NCI-H2029 treated with DMSO at 0.1 percent for 48 hours (cell line): ENCODE data around the gene EMX1.

Experiments
- DNase-seq: peaks from one replicate; lab custom pipeline; 2025; lab: John Stamatoyannopoulos, UW

Gene EMX1

DNA sequence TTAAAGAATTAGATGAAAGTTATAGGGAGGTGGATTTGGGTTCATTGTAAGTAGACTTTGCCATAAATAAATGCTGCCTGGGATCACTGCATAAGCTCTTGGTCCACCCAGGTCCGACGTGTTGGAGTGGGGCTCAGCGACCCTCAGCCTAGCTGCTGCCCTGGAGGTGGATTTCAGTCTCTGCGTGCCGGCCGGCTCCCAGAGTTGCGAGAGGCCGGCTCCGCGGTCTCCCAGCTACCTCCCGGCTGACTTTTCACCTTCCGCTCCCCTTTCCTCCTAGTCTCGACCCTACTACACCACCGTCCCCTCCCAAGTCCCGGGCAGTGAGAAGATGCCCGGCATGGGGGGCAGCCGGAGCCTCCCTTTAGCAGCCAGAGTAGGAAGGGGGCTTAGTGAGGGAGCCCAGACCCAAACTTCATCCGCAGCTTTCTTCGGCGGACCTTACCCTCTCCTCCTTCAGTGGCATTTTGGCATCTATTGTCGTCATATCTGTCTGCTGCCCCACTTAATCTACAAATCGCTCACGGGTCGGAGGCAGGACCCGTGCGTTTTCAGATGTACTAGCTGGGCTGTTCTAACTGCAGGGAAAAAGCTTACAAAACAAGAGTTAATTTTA lies 8.1 kb downstream of the EMX1 start:
- no peak for DNase-seq

DNA sequence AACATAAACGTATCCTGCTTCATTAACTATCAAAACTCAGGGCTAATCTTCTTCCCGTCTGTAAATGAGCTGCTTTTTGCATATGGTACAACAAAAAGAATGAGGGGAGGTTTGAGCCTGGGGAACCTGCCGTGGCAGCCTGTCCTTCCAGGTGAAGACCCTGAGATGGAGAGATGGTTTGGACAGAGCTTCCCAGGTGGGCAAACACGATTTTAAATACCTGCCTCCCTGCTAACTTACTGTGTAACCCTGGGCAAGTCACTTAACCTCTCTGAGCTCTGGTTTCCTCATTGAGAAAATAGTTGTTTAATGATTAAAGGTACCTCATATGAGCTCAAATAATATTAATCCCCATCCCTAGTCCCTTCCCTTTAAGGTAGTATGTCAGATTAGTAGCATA lies 9.0 kb downstream of the EMX1 start:
- DNase-seq = no peak

DNA sequence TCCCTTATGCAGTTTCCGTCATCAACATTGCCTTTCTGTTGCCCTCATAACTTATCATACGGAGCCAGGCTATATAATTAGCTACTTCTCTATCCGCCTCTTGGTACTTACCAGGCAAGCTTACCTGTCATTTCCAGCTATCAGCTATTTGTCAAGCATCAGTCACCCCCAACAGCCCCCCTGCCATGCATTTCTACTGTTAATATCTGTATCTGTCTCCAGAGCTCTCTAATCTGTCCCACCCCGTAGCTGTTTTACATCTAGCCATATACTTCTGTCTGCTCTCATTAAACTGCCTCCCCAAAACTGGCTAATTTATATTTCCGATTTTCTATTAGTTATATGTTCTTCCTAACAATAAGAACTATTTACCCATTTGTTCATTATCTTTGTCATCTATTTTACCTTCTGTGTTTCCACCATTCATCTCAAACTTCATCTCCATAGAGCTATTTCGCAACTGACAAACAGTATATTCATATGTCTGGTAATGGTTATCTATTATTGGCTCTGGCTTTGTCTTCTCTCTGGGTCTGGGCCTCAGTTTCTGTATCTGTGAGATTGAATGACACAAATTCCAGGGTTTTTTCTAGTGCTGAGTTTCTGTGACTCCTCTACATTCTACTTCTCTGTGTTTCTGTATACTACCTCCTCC lies 9.6 kb downstream of the EMX1 start:
- DNase-seq = no peak

DNA sequence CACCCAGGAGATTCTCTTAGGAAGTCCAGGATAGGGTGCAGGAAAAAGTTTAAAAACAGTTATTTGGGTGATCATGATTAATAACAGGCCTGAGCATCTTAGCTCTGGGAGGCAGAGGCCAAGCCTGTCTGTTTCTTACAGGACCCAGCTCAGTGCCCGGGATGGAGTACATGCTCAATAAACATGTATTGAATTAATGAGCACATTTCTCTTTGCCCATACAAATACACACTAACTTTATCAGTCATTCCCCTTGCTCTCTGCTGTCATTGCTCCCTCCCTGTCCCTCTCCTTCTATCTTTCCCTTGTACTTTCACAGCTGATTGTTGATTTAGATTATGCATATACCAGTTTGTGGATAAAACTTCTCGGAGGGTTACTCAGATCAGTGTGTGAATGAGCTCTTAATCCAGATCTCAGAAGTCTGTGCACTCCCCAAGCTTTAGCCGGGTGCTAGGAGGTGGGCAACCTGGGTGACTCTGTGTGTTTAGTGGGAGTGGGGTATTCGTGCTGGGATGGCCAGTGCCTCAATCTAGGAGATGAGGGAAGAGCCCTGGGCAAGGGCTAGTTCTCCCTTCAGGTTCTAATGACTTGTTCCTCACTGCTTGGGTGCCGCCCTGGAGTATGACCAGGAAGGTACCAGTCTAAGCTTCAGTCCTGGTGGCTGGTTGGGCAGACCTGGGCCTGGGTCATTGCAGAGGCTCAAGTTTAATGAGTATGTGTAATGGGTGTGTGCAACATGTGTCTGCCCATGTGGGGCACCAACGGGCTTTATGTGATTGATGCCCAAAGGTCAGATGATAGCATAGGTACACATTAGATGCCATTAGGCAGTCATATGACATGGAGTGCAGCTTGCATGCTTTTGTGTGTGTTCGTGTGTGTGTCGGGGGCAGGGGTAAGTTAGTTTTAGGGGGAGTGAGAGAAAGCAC lies 10.6 kb downstream of the EMX1 start:
- DNase-seq = no peak

DNA sequence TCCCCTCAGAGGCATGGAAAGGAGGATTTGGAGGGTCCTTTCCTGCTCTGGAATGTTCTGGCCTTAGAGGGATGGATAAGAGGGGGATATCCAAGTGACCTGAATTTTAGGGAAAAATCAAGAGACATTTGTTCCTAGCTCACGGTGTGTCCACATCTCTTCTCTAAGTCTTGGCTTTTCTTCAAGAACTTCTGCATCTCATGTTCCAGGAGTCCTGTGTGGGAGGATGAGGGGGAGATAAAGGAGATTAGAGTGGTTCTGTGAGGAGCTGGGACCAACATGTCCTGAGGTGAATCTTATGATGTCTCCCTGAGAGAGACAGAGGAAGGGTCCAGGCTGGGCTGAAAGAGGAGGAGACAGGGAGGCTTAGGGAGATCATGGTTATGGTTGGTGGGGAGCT lies 11.7 kb downstream of the EMX1 start:
- no peak for DNase-seq

DNA sequence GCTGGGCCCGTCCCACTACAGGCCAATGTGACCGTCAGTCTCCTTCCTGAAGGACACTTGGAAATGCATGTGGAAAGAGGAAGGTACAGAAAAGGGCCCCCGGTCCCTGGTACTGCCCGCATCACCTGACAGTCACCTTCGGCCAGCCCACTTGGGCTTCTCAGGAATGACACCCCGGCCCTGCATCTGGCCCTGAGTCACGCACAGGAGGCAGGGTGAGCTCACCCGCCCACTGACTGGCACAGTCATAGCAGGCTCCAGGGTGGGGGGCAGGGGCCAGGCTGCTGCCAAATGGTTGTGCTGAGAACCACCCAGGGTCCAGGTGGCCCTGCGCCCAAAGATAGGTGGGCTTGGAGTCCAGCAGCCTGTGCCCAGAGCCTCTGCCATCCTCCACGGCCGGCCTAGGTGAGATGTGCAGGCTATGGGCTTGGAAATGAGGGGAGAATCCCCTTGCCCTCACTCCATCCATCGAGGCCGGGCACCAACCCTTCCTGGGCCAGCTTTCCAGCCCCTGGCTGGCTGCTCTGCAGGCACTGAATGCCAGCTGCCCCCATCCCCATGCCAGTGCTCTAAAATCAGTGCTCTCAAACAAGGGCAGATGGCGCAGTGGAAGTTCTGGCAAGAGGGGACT lies 14.1 kb downstream of the EMX1 start:
- no peak for DNase-seq

DNA sequence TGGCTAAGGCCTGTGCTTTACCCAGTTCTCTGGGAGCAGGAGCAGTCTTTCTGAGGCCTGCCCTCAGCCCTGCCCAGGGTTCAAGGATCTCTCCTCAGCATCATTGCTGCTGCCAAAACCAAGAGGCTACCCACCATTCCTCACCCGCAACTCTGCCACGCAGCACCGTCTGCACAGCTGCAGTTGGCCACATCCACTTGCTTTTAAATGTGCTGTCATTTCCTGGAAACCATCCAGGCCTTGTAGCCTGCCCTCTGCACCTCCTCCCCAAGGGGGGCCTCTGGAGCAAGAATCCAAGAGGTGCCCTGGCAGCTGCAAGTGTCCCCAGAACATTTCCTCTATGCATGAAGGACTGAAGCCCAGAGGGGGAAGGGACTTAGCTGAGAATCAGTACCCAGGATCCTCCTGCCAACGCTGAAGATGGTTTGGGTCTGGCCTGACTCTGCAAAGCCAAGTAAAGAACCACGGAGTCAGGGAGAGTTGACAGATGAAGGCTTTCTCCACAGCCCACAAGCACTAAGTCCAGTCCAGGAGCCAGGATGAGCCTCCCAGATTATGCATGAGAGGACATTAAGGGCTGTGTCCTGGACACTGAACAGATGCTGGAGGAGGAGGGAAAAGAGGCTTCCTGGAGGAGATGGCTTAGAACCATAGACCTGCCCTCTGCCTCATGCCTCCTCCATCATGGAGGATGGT lies 14.9 kb downstream of the EMX1 start:
- DNase-seq = no peak

DNA sequence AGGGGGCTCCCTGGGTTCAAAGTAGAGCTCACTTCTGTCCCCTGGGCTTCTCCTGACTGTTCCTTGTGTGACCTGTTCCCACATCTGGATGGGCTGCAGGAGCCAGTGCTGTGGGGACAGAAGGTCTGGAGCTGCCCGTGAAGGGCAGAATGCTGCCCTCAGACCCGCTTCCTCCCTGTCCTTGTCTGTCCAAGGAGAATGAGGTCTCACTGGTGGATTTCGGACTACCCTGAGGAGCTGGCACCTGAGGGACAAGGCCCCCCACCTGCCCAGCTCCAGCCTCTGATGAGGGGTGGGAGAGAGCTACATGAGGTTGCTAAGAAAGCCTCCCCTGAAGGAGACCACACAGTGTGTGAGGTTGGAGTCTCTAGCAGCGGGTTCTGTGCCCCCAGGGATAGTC lies 15.5 kb downstream of the EMX1 start:
- DNase-seq = no peak

DNA sequence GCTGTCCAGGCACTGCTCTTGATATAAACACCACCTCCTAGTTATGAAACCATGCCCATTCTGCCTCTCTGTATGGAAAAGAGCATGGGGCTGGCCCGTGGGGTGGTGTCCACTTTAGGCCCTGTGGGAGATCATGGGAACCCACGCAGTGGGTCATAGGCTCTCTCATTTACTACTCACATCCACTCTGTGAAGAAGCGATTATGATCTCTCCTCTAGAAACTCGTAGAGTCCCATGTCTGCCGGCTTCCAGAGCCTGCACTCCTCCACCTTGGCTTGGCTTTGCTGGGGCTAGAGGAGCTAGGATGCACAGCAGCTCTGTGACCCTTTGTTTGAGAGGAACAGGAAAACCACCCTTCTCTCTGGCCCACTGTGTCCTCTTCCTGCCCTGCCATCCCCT lies 15.9 kb downstream of the EMX1 start:
- no peak for DNase-seq

DNA sequence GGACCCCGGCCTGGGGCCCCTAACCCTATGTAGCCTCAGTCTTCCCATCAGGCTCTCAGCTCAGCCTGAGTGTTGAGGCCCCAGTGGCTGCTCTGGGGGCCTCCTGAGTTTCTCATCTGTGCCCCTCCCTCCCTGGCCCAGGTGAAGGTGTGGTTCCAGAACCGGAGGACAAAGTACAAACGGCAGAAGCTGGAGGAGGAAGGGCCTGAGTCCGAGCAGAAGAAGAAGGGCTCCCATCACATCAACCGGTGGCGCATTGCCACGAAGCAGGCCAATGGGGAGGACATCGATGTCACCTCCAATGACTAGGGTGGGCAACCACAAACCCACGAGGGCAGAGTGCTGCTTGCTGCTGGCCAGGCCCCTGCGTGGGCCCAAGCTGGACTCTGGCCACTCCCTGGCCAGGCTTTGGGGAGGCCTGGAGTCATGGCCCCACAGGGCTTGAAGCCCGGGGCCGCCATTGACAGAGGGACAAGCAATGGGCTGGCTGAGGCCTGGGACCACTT lies 16.4 kb downstream of the EMX1 start:
- no peak for DNase-seq

DNA sequence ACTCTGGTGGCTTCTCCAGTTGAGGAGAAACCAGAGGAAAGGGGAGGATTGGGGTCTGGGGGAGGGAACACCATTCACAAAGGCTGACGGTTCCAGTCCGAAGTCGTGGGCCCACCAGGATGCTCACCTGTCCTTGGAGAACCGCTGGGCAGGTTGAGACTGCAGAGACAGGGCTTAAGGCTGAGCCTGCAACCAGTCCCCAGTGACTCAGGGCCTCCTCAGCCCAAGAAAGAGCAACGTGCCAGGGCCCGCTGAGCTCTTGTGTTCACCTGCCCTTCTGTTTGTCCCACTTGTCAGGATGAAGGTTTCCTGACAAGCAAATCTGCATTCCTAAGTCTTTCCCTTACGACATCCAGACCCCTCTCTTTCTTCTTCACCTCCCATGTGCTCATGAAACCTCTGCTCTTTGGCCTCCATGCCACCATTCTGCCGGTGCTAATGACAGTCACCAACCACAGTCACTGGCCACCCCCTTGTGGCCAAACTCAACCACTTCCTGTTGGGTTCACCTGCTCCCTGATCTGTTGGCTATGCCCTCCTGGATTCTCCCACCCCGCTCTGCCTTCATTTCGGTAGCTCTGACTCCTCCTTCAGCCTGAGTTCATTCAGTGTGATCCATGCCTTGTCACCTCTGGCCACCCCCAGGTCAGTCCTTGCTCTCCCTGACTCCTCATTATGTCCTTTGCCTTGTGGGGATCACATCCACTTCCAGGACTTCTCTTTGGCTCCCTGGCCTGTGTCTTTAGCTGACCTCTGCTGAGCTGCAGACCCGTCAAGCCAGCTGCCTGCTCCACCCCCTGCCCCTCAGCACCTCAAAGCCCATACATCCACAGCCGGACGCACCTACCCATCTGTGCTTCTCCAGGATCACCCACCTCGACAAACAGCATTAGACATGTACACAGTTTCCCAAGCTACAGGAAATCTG lies 17.6 kb downstream of the EMX1 start:
- no peak for DNase-seq

DNA sequence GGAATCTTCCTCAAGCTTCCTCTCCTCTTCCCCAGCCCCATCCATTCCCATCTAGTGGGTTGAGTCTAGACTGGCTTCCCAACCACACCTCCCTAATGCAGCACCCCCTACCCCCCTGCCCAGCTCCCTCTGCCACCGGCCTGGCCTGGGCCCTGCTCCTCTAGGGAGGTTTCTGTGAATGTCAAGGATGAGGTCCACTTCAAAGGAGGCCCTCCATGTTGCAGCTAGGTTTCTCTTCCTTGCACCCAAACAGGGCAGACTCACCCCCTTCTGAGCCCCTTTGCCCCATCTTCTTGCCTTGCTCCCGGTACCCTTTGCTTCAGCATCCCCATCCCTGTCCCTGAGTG lies 18.3 kb downstream of the EMX1 start:
- no peak for DNase-seq

DNA sequence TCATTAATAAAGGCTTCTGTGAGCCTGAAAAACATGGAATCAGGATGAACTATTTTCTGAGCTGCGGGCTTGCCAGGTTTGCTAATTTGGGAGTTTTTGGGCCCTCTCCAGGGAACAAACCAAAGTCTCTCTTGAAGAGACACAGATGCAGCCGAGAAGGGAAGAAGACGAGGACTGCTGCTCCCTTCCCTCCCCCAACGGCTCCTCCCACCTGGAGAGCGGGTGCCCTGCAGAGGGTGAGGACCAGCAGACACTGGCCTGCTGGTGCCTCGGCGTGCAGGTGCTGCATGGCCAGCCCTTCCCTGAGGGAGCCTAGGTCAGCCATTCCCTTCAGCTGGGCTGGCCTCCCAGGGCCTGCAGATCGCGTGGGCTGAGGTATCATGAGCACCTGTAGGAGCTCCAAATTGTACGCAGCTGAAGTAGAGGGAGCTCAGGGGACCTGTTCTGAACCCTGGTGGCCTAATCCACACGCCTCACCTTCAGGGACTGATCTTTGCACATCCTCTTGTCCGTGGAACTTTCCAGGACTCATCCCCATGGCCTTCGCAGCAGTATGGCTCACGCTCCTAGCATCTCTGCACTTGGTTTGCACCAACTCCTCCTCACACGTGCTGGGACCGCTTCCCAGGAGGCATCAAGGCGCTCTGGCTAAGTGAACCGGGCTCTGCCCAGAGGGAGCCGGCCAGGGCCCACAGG lies 19.5 kb downstream of the EMX1 start:
- no peak for DNase-seq

DNA sequence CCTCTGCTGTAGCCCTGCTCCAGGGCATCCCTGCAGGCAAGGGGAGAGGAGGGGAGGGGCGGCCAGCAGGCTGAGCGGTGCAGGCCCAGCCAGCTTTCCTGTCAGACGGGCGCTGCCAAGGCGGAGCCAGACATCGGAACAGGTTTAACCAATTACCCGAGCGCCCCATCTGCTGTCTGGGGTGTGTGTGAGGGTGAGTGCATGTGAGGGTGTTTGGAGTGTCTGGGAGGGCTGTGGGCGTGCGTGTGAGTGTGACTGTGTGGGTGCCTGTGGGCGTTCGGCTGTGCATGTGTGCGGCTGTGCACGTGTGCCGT lies 20.0 kb downstream of the EMX1 start:
- DNase-seq = no peak

DNA sequence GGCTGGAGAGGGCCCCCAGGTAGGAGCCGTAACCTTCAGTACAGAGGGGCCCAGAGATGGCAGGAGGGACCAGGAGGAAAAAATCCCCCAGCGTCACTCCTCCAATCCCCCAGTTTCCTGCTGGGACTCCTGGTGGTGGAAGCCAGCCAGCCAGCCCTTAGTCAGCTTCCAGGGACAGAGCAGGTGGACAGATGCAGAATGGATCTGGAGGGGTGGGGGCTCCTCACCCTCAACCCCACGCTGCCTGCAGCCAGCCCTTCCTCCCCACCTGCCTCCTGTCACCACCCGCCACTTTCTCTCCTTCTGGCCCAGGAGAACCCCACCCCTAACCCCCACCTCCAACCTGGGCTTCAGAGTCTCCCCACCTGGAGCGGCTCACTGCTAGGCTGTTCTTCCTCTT lies 21.1 kb downstream of the EMX1 start:
- no peak for DNase-seq

DNA sequence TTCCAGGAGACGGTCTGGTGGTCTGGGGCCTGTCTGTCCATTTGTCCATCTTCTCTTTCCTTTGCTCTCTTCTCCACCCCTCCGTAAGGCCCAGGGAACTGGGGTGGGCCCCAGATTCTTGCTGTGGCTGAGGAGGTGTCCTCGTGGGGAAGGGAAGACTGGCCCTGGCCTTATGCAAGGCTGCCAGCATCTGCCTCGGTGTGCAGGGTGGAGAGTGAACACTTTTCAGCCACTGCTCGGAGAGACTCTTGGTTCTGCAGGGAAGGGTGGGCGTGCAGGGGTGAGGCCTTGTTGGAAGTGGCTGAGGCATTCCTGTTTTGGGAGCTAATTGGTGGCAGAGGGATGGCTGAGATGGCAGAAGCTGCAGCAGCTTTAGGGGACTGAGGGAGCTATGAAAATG lies 23.0 kb downstream of the EMX1 start:
- DNase-seq = no peak

DNA sequence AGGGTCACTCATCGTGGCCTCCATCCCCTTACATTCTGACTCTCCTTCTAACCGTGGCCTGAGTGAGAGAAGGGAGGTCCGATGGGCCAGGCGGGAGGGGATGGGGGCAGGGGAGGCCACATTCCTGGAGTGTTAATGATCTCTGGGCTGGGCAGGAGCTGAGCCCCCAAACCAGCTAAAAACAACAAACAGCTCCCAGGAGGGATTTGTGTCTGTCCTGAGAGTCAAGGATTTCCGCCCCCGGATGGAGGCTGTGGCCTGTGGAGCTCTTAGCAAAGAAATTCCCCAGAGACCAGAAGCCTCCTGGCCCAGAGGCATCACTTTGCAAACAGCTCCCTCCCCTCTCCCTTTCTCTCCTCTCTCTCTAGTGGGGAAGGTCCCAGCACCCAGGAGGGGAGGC lies 23.5 kb downstream of the EMX1 start:
- DNase-seq = no peak

DNA sequence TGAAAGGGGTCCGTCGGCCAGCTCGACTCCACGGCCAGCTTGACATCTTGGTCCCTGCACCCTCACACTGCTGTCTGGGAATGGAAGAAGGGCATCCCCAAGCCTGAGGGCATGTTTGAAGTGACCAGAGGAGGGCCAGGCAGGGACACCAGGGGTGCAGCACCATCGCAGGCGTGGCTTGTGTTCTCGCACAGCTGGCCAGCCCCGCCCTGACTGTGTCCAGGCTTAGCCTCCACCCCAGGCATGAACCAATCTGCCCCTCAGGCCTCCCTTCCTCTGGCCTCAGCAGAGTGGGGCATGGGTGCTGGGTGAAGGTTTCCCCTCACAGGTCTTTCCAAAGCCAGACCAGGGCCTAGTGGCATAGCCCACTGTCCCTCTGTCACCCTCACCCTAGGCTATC lies 25.0 kb downstream of the EMX1 start:
- no peak for DNase-seq

DNA sequence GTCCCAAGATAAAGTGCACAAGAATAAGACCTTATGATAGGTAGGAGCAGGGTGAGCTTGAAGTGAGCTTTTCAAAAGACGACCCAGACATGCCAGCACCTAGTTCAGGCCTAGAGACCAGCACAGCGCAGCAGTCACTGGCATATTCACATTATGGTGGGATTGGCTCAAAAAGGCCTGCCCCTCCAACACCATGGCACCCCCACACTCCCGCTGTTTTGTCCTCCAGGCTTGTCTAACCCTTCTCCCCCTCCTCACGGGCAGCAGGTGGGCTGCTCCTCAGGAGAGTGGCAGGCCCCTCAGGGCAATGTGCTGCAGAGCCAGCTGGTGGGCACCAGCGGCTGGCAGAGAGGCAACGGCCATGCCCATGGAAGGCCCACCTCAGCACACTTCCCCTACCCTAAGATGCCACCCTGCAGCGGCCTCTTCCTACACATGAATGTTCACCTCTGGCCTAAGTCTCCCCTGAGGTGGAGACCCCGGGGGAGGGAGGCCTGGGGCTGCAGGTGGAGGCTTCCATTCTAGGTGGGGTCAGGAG lies 25.6 kb downstream of the EMX1 start:
- no peak for DNase-seq
